ENCODE data around the gene RPS2.

The RPS2 gene

DNA sequence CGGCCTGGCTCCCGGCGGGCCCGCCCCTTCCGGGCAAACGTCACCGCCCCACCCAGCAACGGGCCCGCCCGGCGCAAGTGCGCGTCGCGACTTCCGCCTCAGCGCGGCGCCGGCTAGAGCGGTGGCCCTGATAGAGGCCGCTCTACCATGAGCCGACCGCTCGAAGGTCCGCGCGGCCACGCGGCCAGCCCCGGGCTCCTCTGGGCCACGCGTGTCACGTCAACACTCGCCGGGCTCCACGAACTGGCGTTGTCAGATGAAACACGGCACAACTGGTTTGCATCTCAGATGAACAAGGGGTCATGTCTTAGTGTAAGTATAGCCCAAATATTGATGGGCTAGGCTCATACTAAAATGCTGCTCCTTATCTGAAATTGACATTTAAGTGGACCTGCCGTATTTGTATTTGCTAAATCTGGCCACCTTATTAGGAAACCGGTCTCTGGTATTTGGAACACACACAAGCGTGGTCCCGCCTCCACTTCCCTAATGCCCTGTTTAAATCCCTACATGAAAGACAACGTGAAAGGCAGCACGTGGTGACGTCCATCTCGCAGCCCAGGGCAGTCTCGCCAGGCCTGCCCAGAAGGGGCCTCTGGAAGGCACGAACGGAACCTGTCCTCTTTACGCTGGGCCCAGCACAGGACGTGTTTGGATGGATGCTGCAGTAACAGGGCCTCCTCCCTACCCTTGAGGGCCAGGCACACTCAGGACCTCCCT is 45.3 kb upstream of the RPS2 start, which contains the start of gene ZNF598:
Gene ZNF598, minus strand, starts transcription at position 31 of the 720 bp plus-strand sequence.
- peak within 1 kb of the TSS; percentile 92 for H3K4me2 ChIP-seq (ENCODE audit: low read depth, low read length, poor library complexity, severe bottlenecking)
- H3K79me2 ChIP-seq (ENCODE audit: insufficient read depth, low read length): peaks cover 44% of the 10 kb centered on the region

DNA sequence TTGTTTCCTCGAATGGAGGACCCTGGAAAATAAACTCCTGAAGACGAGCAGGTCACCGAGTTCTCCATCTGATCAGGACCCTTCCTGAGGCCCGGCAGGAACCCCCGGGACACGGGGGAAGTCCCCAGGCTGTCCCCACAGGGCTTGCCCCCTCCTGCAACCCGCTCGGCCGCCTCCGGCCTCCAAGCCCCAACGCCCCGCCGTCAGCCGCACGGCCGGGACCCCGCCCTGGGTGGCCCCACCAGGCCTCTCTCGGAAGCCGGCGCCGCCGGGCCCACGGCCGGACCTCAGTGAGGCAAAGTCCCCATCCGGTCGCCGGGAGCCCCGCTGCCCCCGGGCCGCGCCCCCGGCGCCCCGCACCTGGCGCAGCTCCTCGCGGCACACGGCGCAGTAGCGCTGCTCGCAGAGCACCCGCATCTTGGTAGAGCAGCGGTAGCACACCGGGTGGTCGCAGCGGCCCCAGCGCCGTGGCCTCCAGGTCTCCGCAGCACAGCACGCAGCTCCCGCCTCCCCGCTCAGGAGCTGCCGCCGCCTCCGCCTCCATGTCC is 44.6 kb upstream of the RPS2 start:
- peak overlapping the region; percentile 92 for H3K4me2 ChIP-seq (ENCODE audit: low read depth, low read length, poor library complexity, severe bottlenecking)
- no peaks in the 10 kb centered on the region for H3K9me2 ChIP-seq (replicated peaks; ENCODE audit: insufficient read depth, low read length)
- peak overlapping the region; percentile 83 for H3K4me3 ChIP-seq (ENCODE audit: insufficient read depth, low read length, poor library complexity, severe bottlenecking)
- H3F3A ChIP-seq (ENCODE audit: insufficient read depth): 0 out of 2 replicates have a peak, but pooled peaks cover 3% of the 10 kb centered on the region
- TF ChIP-seq EZH2phosphoT487 (conservative IDR thresholded peaks at IDR 0.05; ENCODE audit: low read length): no peak
- TF ChIP-seq, protein P1, sequence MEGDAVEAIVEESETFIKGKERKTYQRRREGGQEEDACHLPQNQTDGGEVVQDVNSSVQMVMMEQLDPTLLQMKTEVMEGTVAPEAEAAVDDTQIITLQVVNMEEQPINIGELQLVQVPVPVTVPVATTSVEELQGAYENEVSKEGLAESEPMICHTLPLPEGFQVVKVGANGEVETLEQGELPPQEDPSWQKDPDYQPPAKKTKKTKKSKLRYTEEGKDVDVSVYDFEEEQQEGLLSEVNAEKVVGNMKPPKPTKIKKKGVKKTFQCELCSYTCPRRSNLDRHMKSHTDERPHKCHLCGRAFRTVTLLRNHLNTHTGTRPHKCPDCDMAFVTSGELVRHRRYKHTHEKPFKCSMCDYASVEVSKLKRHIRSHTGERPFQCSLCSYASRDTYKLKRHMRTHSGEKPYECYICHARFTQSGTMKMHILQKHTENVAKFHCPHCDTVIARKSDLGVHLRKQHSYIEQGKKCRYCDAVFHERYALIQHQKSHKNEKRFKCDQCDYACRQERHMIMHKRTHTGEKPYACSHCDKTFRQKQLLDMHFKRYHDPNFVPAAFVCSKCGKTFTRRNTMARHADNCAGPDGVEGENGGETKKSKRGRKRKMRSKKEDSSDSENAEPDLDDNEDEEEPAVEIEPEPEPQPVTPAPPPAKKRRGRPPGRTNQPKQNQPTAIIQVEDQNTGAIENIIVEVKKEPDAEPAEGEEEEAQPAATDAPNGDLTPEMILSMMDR (IDR thresholded peaks at IDR 0.05; ENCODE audit: insufficient read depth, low read length, poor library complexity, severe bottlenecking): no peak
- H3K79me2 ChIP-seq (ENCODE audit: insufficient read depth, low read length): peaks cover 50% of the 10 kb centered on the region
- H3K36me3 ChIP-seq (ENCODE audit: low read length): no peaks in the 10 kb centered on the region
- H3K9ac ChIP-seq (ENCODE audit: low read length): peak overlapping the region; percentile 76
- H4K20me1 ChIP-seq (ENCODE audit: low read depth, low read length): no peaks in the 10 kb centered on the region
- H3K27me3 ChIP-seq (ENCODE audit: low read length): no peaks in the 10 kb centered on the region
- H3K9me3 ChIP-seq (ENCODE audit: insufficient read depth, low read length): no peaks in the 10 kb centered on the region
- H2AFZ ChIP-seq (ENCODE audit: low read depth, low read length, severe bottlenecking): no peak overlapping the region
- peak overlapping the region; percentile 54 for H3K27ac ChIP-seq (ENCODE audit: low read depth, low read length)

More for the DNA sequence above, 45.3 kb upstream of the RPS2 start, which contains the start of gene ZNF598:
- H3K9ac ChIP-seq (ENCODE audit: low read length): peak within 1 kb of the TSS; percentile 76
- H4K20me1 ChIP-seq (ENCODE audit: low read depth, low read length): no peaks in the 10 kb centered on the region
- H3K36me3 ChIP-seq (ENCODE audit: low read length): no peaks in the 10 kb centered on the region
- peak within 1 kb of the TSS; percentile 83 for H3K4me3 ChIP-seq (ENCODE audit: insufficient read depth, low read length, poor library complexity, severe bottlenecking)
- no peaks in the 10 kb centered on the region for H3K9me3 ChIP-seq (ENCODE audit: insufficient read depth, low read length)
- peak within 1 kb of the TSS; percentile 54 for H3K27ac ChIP-seq (ENCODE audit: low read depth, low read length)
- no peak for TF ChIP-seq EZH2phosphoT487 (conservative IDR thresholded peaks at IDR 0.05; ENCODE audit: low read length)
- TF ChIP-seq, protein P1 (IDR thresholded peaks at IDR 0.05; ENCODE audit: insufficient read depth, low read length, poor library complexity, severe bottlenecking): no peak
- 0 out of 2 replicates have a peak, but pooled peaks cover 3% of the 10 kb centered on the region for H3F3A ChIP-seq (ENCODE audit: insufficient read depth)
- H3K27me3 ChIP-seq (ENCODE audit: low read length): no peaks in the 10 kb centered on the region
- no peaks in the 10 kb centered on the region for H3K9me2 ChIP-seq (replicated peaks; ENCODE audit: insufficient read depth, low read length)
- H2AFZ ChIP-seq (ENCODE audit: low read depth, low read length, severe bottlenecking): peak within 1 kb of the TSS; percentile 28

DNA sequence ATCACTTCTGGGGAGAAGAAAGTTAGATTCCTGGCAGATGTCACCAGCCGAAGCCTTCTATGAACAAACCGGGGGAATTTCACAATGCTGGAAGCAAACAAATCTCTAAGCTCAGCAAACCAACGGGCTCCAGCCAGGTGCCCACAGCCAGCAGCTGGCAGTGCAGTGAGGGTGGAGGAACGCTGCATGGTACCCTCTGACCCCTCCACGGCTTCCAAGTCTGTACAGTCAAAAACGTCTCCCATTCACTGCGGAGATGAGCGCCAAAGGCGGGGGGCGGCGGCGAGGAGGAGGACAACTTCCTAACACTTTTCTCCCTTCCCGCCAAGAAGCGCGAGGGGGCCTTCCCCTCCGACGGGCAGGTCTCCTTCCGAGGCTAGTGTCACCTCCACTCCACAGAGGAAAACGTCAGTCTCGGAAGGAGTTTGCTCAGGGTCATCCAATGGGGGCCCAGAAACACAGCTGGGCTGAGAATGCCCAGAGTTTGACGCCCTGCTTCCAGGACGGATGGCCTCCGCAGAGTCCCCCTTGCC is 44.1 kb upstream of the RPS2 start:
- Histone ChIP-seq H3K4me2 (ENCODE audit: low read depth, low read length, poor library complexity, severe bottlenecking) (peak overlapping the region; percentile 92), H3K9me3 (ENCODE audit: insufficient read depth, low read length) (no peaks in the 10 kb centered on the region), H3K36me3 (ENCODE audit: low read length) (no peaks in the 10 kb centered on the region), H3K27ac (ENCODE audit: low read depth, low read length) (peak overlapping the region; percentile 54), H3F3A (ENCODE audit: insufficient read depth) (0 out of 2 replicates have a peak, but pooled peaks cover 3% of the 10 kb centered on the region), H2AFZ (ENCODE audit: low read depth, low read length, severe bottlenecking) (no peak overlapping the region), H3K27me3 (ENCODE audit: low read length) (no peaks in the 10 kb centered on the region), H3K4me3 (ENCODE audit: insufficient read depth, low read length, poor library complexity, severe bottlenecking) (peak overlapping the region; percentile 83), H4K20me1 (ENCODE audit: low read depth, low read length) (no peaks in the 10 kb centered on the region), H3K9ac (ENCODE audit: low read length) (peak overlapping the region; percentile 76), H3K79me2 (ENCODE audit: insufficient read depth, low read length) (peaks cover 56% of the 10 kb centered on the region), H3K9me2 (replicated peaks; ENCODE audit: insufficient read depth, low read length) (no peaks in the 10 kb centered on the region)
- TF ChIP-seq, protein P1 (IDR thresholded peaks at IDR 0.05; ENCODE audit: insufficient read depth, low read length, poor library complexity, severe bottlenecking): no peak
- no peak for TF ChIP-seq EZH2phosphoT487 (conservative IDR thresholded peaks at IDR 0.05; ENCODE audit: low read length)
